Astrocyte of the spinal cord (primary cell): ENCODE data around the gene BRINP1.
A peak's percentile ranks its signal among the peaks of the same experiment; 100 is the strongest.

Experiments used
- DNase-seq: peaks from one replicate; pipeline ENCODE4 v3.0.0; 2011; ENCODE audit warnings: low read depth, low spot score
- H3K4me3 ChIP-seq: 2 replicates; pipeline ENCODE4 v1.5.1; 2011; ENCODE audit warnings: low read depth, mild to moderate bottlenecking, low read length, moderate library complexity
- CTCF ChIP-seq: IDR thresholded peaks from 2 replicates; pipeline ENCODE4 v1.5.1; 2012; ENCODE audit warnings: low read depth, mild to moderate bottlenecking, low read length, inconsistent platforms
- in situ Hi-C: cut with HindIII; loops from 2 replicates; pipeline ENCODE4 v1.10.0; 2017; ENCODE audit warnings: low sequenced_read_pairs

Gene BRINP1

GRCh38 chr9:119368179-119368578 lies 1.1 kb downstream of the BRINP1 start:
- DNase-seq: no peak
- no peak overlapping the region for H3K4me3 ChIP-seq
- TF ChIP-seq CTCF: no peak
- in situ Hi-C loops: no loop called here

- TF ChIP-seq CTCF: no peak
- DNase-seq: no peak
- H3K4me3 ChIP-seq: no peak overlapping the region
- in situ Hi-C loops: no loop called here
Measured at GRCh38 chr9:119367683-119368075, 1.6 kb downstream of the BRINP1 start.

GRCh38 chr9:119366909-119367682 lies 2.1 kb downstream of the BRINP1 start:
- TF ChIP-seq CTCF: no peak
- in situ Hi-C loops: no loop called here
- DNase-seq: no peak
- H3K4me3 ChIP-seq: no peak overlapping the region

- peak; percentile 9 for DNase-seq
- H3K4me3 ChIP-seq: no peak overlapping the region
- in situ Hi-C loops: no loop called here
- peak; percentile 54 for TF ChIP-seq CTCF
Measured at GRCh38 chr9:119365291-119366027, 3.8 kb downstream of the BRINP1 start.

- no peak for DNase-seq
- TF ChIP-seq CTCF: no peak
- in situ Hi-C loops: no loop called here
- H3K4me3 ChIP-seq: no peak overlapping the region
Measured at GRCh38 chr9:119360237-119360636, 9.0 kb downstream of the BRINP1 start.

- no peak for DNase-seq
- H3K4me3 ChIP-seq: no peak overlapping the region
- no peak for TF ChIP-seq CTCF
- in situ Hi-C loops: no loop called here
Measured at GRCh38 chr9:119357336-119358096, 11.7 kb downstream of the BRINP1 start.
